ENCODE results near the gene SPINT2.
A peak's percentile ranks its signal among the peaks of the same experiment; 100 is the strongest.
"Not testable (repeated sequence)": the region's sequence is repeated elsewhere in the genome, so short reads cannot be mapped to it uniquely, and the experiment has no call there.

Gene SPINT2

GRCh38 chr19:38243279-38243673, 21.1 kb upstream of the SPINT2 start:
- DNase-seq = no peak

GRCh38 chr19:38245826-38246498, 18.4 kb upstream of the SPINT2 start:
- DNase-seq = no peak

- DNase-seq = no peak
Measured at GRCh38 chr19:38247126-38247525, 17.2 kb upstream of the SPINT2 start.

- no peak for DNase-seq
Measured at GRCh38 chr19:38247734-38248268, 16.6 kb upstream of the SPINT2 start.

GRCh38 chr19:38248421-38248820, 16.0 kb upstream of the SPINT2 start:
- no peak for DNase-seq

- no peak for DNase-seq
Measured at GRCh38 chr19:38250428-38250820, 13.9 kb upstream of the SPINT2 start.

- DNase-seq = no peak
Measured at GRCh38 chr19:38250821-38251563, 13.4 kb upstream of the SPINT2 start.

GRCh38 chr19:38251564-38252051, 12.8 kb upstream of the SPINT2 start:
- no peak for DNase-seq

- DNase-seq = no peak
Measured at GRCh38 chr19:38252385-38252784, 12.0 kb upstream of the SPINT2 start.

GRCh38 chr19:38252941-38253691, 11.3 kb upstream of the SPINT2 start:
- DNase-seq = no peak

- DNase-seq = no peak
Measured at GRCh38 chr19:38253788-38254187, 10.6 kb upstream of the SPINT2 start.

GRCh38 chr19:38255383-38256014, 8.9 kb upstream of the SPINT2 start:
- DNase-seq = no peak

- DNase-seq = not testable (repeated sequence)
Measured at GRCh38 chr19:38261942-38262341, 2.4 kb upstream of the SPINT2 start.

- DNase-seq = no peak
Measured at GRCh38 chr19:38262585-38263268, 1.6 kb upstream of the SPINT2 start.

- peak; percentile 71 to 74 for DNase-seq
Measured at GRCh38 chr19:38263689-38264485, 486 bp upstream of the SPINT2 start.

- peak; percentile 48 to 74 for DNase-seq
Measured at GRCh38 chr19:38265213-38265861, 964 bp downstream of the SPINT2 start.

GRCh38 chr19:38265921-38266429, 1.6 kb downstream of the SPINT2 start:
- no peak for DNase-seq

- DNase-seq = no peak
Measured at GRCh38 chr19:38266981-38267597, 2.7 kb downstream of the SPINT2 start.

- no peak for DNase-seq
Measured at GRCh38 chr19:38267761-38268483, 3.5 kb downstream of the SPINT2 start.
